GM12878 (cell line): Measurements from ENCODE around the gene MPRIP. TPM values are rescaled to one million over a fixed set of nuclear protein-coding genes. Genes with fewer than 3 reads are reported as not detected.

Experiments used
- ATAC-seq: fragments of 200-7000 bp; cut with Tn5 transposase; 3 replicates; pipeline ENCODE4 v1.9.1; 2020; ENCODE audit warnings: mild to moderate bottlenecking, moderate library complexity
- BruUV-seq: library from RNA; stranded (reverse); fragments of 400-500 nt; replicated peaks from 2 replicates; lab custom pipeline; 2021; lab: Mats Ljungman, UMichigan
- CTCF ChIA-PET: fragments of 300-600 bp; sonication (Branson Sonifier 250); formaldehyde crosslinking; extraction: SDS; loops from one replicate; lab custom pipeline; 2021; ENCODE audit warnings: inconsistent platforms; lab: Yijun Ruan, JAX
- POLR2A ChIA-PET: fragments of 350-600 bp; formaldehyde crosslinking; extraction: SDS; loops from one replicate; lab custom pipeline; 2021; ENCODE audit warnings: inconsistent platforms; lab: Charles Lee
- RAD21 ChIA-PET: fragments of 300-600 bp; sonication (Branson Sonifier 250); formaldehyde crosslinking; loops from one replicate; lab custom pipeline; 2023; ENCODE audit warnings: antibody characterized with exemption; ENCODE audit not compliant: unreplicated experiment; lab: Charles Lee
- SMC1A ChIA-PET: fragments of 300-600 bp; sonication (Branson Sonifier 250); formaldehyde crosslinking; loops from one replicate; lab custom pipeline; 2023; ENCODE audit not compliant: unreplicated experiment, uncharacterized antibody; lab: Charles Lee
- DNase-seq: peaks from one replicate; pipeline ENCODE4 v3.0.0-alpha.2; 2011; ENCODE audit warnings: low read depth, low spot score
- FAIRE-seq: peaks from 3 replicates; lab custom pipeline; 2011; peaks lifted over from hg19 to GRCh38; lab: Jason Lieb, UNC
- H2AFZ ChIP-seq: 2 replicates; pipeline ENCODE4 v1.6.0; 2011; ENCODE audit warnings: low read depth, low read length, control low read depth; ENCODE audit not compliant: control insufficient read depth
- H3K27ac ChIP-seq: 2 replicates; pipeline ENCODE4 v1.5.1; 2011; ENCODE audit warnings: control low read depth; ENCODE audit not compliant: control insufficient read depth, insufficient read depth
- H3K27me3 ChIP-seq, 2 experiments: replicated peaks in 1 of 2; 2 replicates each; pipeline versions ENCODE4 v1.6.0 to v1.6.1; 2011; ENCODE audit warnings: low read length in 1 of 2; ENCODE audit not compliant: control insufficient read depth in 2 of 2, insufficient read depth in 2 of 2
- H3K36me3 ChIP-seq, 2 experiments: 2 replicates each; pipeline ENCODE4 v1.5.1; 2011; ENCODE audit warnings: low read length in 1 of 2; ENCODE audit not compliant: control insufficient read depth in 2 of 2, insufficient read depth in 2 of 2
- H3K4me1 ChIP-seq: 2 replicates; pipeline ENCODE4 v1.6.1; 2011; ENCODE audit warnings: mild to moderate bottlenecking, low read length, moderate library complexity, mixed read lengths; ENCODE audit not compliant: control insufficient read depth, insufficient read depth
- H3K4me2 ChIP-seq: 2 replicates; pipeline ENCODE4 v1.6.0; 2011; ENCODE audit warnings: control low read depth; ENCODE audit not compliant: control insufficient read depth, insufficient read depth
- H3K4me3 ChIP-seq: fragments of 200-600 bp; sonication (generic); 2 replicates; pipeline ENCODE4 v1.5.1; 2016
- H3K79me2 ChIP-seq: 2 replicates; pipeline ENCODE4 v1.6.0; 2011; ENCODE audit warnings: low read length; ENCODE audit not compliant: control insufficient read depth, insufficient read depth
- H3K9ac ChIP-seq: 2 replicates; pipeline ENCODE4 v1.8.0; 2011; ENCODE audit warnings: low read length, control low read depth, mixed read lengths; ENCODE audit not compliant: control insufficient read depth, insufficient read depth
- H3K9me3 ChIP-seq: replicated peaks from 3 replicates; pipeline ENCODE4 v1.5.1; 2011; ENCODE audit warnings: mild to moderate bottlenecking, low read length; ENCODE audit not compliant: control insufficient read depth, insufficient read depth
- H4K20me1 ChIP-seq: 2 replicates; pipeline ENCODE4 v1.6.0; 2011; ENCODE audit not compliant: control insufficient read depth, insufficient read depth
- ASH2L ChIP-seq: fragments of 300-600, 200-600 bp; sonication (generic); IDR thresholded peaks from 2 replicates; pipeline ENCODE4 v1.6.1; 2017; ENCODE audit warnings: low read depth, mild to moderate bottlenecking, borderline replicate concordance
- BACH1 ChIP-seq: fragments of 450-650 bp; IDR thresholded peaks from 2 replicates; pipeline ENCODE4 v1.6.1; 2017; ENCODE audit warnings: mild to moderate bottlenecking, borderline replicate concordance
- CHD4 ChIP-seq: fragments of 200-600 bp; sonication (generic); IDR thresholded peaks from 2 replicates; pipeline ENCODE4 v1.6.1; 2016; ENCODE audit warnings: mild to moderate bottlenecking
- CREM ChIP-seq: IDR thresholded peaks from 2 replicates; pipeline ENCODE4 v1.6.1; 2014; ENCODE audit warnings: antibody characterized with exemption, low read depth
- DPF2 ChIP-seq: fragments of 450-650 bp; IDR thresholded peaks from 2 replicates; pipeline ENCODE4 v1.6.1; 2017; ENCODE audit warnings: mild to moderate bottlenecking
- EP300 ChIP-seq, 2 experiments: fragments of 150-350 bp in 1 of 2; IDR thresholded peaks; 2 replicates each; pipeline ENCODE4 v1.6.1; 2011 to 2012; ENCODE audit warnings: low read depth in 2 of 2, low read length in 2 of 2, borderline replicate concordance in 1 of 2, improper control_type of control experiment in 1 of 2, inconsistent platforms in 1 of 2; ENCODE audit not compliant: control insufficient read depth in 1 of 2
- HDAC6 ChIP-seq: fragments of 200-600 bp; sonication (generic); IDR thresholded peaks from one replicate; pipeline ENCODE4 v1.8.0; 2017; ENCODE audit warnings: antibody characterized with exemption; ENCODE audit not compliant: unreplicated experiment
- HDGF ChIP-seq: fragments of 450-650 bp; IDR thresholded peaks from 2 replicates; pipeline ENCODE4 v1.6.1; 2016; ENCODE audit warnings: antibody characterized with exemption
- KLF5 ChIP-seq: fragments of 450-650 bp; IDR thresholded peaks from 2 replicates; pipeline ENCODE4 v1.6.1; 2014; ENCODE audit warnings: mild to moderate bottlenecking; ENCODE audit not compliant: partially characterized antibody
- LARP7 ChIP-seq: fragments of 450-650 bp; IDR thresholded peaks from 2 replicates; pipeline ENCODE4 v1.6.1; 2017; ENCODE audit warnings: mild to moderate bottlenecking
- MYC ChIP-seq: IDR thresholded peaks from 2 replicates; pipeline ENCODE4 v1.6.1; 2011; ENCODE audit warnings: mild to moderate bottlenecking, low read length, moderate library complexity, inconsistent platforms; ENCODE audit not compliant: insufficient read depth, insufficient replicate concordance, insufficient read length, severe bottlenecking
- NFYA ChIP-seq: IDR thresholded peaks from 2 replicates; pipeline ENCODE4 v1.6.1; 2011; ENCODE audit warnings: low read depth, mild to moderate bottlenecking, low read length, improper control_type of control experiment, borderline replicate concordance
- POLR2AphosphoS2 ChIP-seq: IDR thresholded peaks from 2 replicates; pipeline ENCODE4 v1.6.1; 2011; ENCODE audit warnings: low read depth, mild to moderate bottlenecking, low read length, improper control_type of control experiment, moderate library complexity
- RFX5 ChIP-seq: IDR thresholded peaks from 2 replicates; pipeline ENCODE4 v1.6.1; 2011; ENCODE audit warnings: low read depth, low read length, improper control_type of control experiment
- SMARCA5 ChIP-seq: fragments of 450-650 bp; IDR thresholded peaks from 2 replicates; pipeline ENCODE4 v1.6.1; 2017; ENCODE audit warnings: mild to moderate bottlenecking
- SMC3 ChIP-seq: IDR thresholded peaks from 2 replicates; pipeline ENCODE4 v1.6.1; 2011; ENCODE audit warnings: low read length, improper control_type of control experiment, borderline replicate concordance
- SUZ12 ChIP-seq: fragments of 200-600 bp; sonication (generic); IDR thresholded peaks from one replicate; pipeline ENCODE4 v1.6.1; 2018; ENCODE audit warnings: antibody characterized with exemption, mild to moderate bottlenecking; ENCODE audit not compliant: unreplicated experiment
- WGBS: methylation state at CpG from one replicate; pipeline ENCODE4 v1.1.6; 2016; ENCODE audit warnings: low lambda C conversion rate; ENCODE audit not compliant: insufficient replicate concordance, insufficient coverage; ENCODE audit errors: missing lambda C conversion rate; 5-methylcytosine and 5-hydroxymethylcytosine counted together
- in situ Hi-C: fragments of 300-500 bp; cut with MboI; formaldehyde crosslinking; loops from 9 replicates; pipeline ENCODE4 v1.14.3; 2018; ENCODE audit warnings: mixed read lengths
- intact Hi-C: fragments of 100-400 bp; cut with micrococcal nuclease; formaldehyde crosslinking; loops from one replicate; pipeline ENCODE4 v1.14.2; 2022; ENCODE audit not compliant: unreplicated experiment
- polyA plus RNA-seq, 11 experiments: library from polyadenylated mRNA; depleted of rRNA in 4 of 11; unstranded in 6 of 11; stranded (reverse) in 5 of 11; fragments of >200 nt; fragmentation: Nextera tagmentation in 4 of 11; fragmentation: Illumina TruSeq in 1 of 11; extraction: Ambion mirVana in 4 of 11; extraction: Trizol in 1 of 11; gene quantifications; 1 replicate in 1 of 11; 2 replicates in 10 of 11; pipeline versions ENCODE4 v1.2.1 to v1.2.3, GENCODE V29; 2011 to 2016; ENCODE audit warnings: inconsistent platforms in 2 of 11, missing spikeins in 2 of 11, low read depth in 1 of 11
- total RNA-seq, 4 experiments: library from RNA; depleted of rRNA in 3 of 4; stranded (reverse); fragments of >200 nt in 3 of 4; fragmentation: Illumina TruSeq in 1 of 4; extraction: Trizol in 1 of 4; gene quantifications; 2 replicates each; pipeline versions ENCODE4 v1.2.1 to v1.2.3, GENCODE V29; 2013 to 2021
- TF ChIP-seq, protein P1 (sequence below): IDR thresholded peaks from 2 replicates; pipeline ENCODE4 v1.6.1; 2011; ENCODE audit warnings: borderline replicate concordance, low read depth, mild to moderate bottlenecking, moderate library complexity, low read length; ENCODE audit not compliant: insufficient read depth, poor library complexity, severe bottlenecking

Gene MPRIP
- total and polyA plus RNA-seq, 10 of the 15 experiments (the other 5 are each of a cell fraction or from before 2014, with no cell fraction given): 16.5 to 168 (median 71.7) TPM

GRCh38 chr17:17161759-17162158 lies 119.5 kb downstream of the MPRIP start:
- Histone ChIP-seq H3K4me1 (no peaks in the 10 kb centered on the region), H3K9ac (no peak overlapping the region), H3K79me2 (no peaks in the 10 kb centered on the region), H3K4me3 (no peak overlapping the region), H3K36me3 (peaks cover 15 to 40% of the 10 kb centered on the region in 2 experiments; a peak in 3 of 4 replicates), H3K27me3 (no peaks in the 10 kb centered on the region), H4K20me1 (no peaks in the 10 kb centered on the region), H3K27ac (no peak overlapping the region), H3K9me3 (no peaks in the 10 kb centered on the region), H2AFZ (no peak overlapping the region), H3K4me2 (no peak overlapping the region)
- intact Hi-C loops (no loop called here), in situ Hi-C loops (no loop called here)
- POLR2A ChIA-PET: no interaction called here
- RAD21 ChIA-PET: no interaction called here
- ATAC-seq (no peak), DNase-seq (no peak), FAIRE-seq (no peak)
- no TSS peak for BruUV-seq
- WGBS: 93% methylated on average over 4 of the region's 4 CpGs
- SMC1A ChIA-PET: no interaction called here
- TF ChIP-seq POLR2AphosphoS2: no peak
- no peak for TF ChIP-seq CHD4
- no peak for TF ChIP-seq EP300 (IDR thresholded peaks at IDR 0.05; ENCODE audit: borderline replicate concordance in 1 of 2, control insufficient read depth in 1 of 2, low read depth in 2 of 2, low read length in 2 of 2)
- TF ChIP-seq HDGF: no peak
- no peak for TF ChIP-seq SUZ12
- no peak for TF ChIP-seq RFX5
- no peak for TF ChIP-seq MYC
- TF ChIP-seq LARP7: no peak
- TF ChIP-seq HDAC6: no peak
- no peak for TF ChIP-seq SMC3
- no peak for TF ChIP-seq DPF2
- TF ChIP-seq KLF5: no peak
- TF ChIP-seq ASH2L: no peak
- no peak for TF ChIP-seq BACH1
- no peak for TF ChIP-seq SMARCA5
- TF ChIP-seq NFYA: no peak
- no peak for TF ChIP-seq CREM
- TF ChIP-seq, protein P1, sequence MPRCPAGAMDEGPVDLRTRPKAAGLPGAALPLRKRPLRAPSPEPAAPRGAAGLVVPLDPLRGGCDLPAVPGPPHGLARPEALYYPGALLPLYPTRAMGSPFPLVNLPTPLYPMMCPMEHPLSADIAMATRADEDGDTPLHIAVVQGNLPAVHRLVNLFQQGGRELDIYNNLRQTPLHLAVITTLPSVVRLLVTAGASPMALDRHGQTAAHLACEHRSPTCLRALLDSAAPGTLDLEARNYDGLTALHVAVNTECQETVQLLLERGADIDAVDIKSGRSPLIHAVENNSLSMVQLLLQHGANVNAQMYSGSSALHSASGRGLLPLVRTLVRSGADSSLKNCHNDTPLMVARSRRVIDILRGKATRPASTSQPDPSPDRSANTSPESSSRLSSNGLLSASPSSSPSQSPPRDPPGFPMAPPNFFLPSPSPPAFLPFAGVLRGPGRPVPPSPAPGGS: no peak
- CTCF ChIA-PET: no interaction called here
